Testis (tissue), 2 donors: ENCODE data around the gene RRM1.

ENCODE experiments used
- CTCF ChIP-seq, 3 experiments: fragments of 450-650 bp in 2 of 3; fragments of 200-600 bp in 1 of 3; sonication (generic) in 1 of 3; IDR thresholded peaks; one replicate each; pipeline ENCODE4 v1.5.1; 2016 to 2019; ENCODE audit warnings: antibody characterized with exemption in 3 of 3, mild to moderate bottlenecking in 2 of 3, moderate library complexity in 1 of 3
- POLR2A ChIP-seq: fragments of 450-650 bp; IDR thresholded peaks from one replicate; pipeline ENCODE4 v1.6.1; 2017; ENCODE audit warnings: antibody characterized with exemption, mild to moderate bottlenecking, moderate library complexity

- no peak for TF ChIP-seq CTCF (IDR thresholded peaks at IDR 0.05)
- no peak for TF ChIP-seq POLR2A
Measured at GRCh38 chr11:4095509-4096230, 1.1 kb downstream of the RRM1 start.
